NCI-H510A treated with DMSO at 0.1 percent for 48 hours (cell line): ENCODE data around the gene ZCCHC18.

Experiments
- DNase-seq: peaks from one replicate; lab custom pipeline; 2025; lab: John Stamatoyannopoulos, UW

ZCCHC18 gene

DNA sequence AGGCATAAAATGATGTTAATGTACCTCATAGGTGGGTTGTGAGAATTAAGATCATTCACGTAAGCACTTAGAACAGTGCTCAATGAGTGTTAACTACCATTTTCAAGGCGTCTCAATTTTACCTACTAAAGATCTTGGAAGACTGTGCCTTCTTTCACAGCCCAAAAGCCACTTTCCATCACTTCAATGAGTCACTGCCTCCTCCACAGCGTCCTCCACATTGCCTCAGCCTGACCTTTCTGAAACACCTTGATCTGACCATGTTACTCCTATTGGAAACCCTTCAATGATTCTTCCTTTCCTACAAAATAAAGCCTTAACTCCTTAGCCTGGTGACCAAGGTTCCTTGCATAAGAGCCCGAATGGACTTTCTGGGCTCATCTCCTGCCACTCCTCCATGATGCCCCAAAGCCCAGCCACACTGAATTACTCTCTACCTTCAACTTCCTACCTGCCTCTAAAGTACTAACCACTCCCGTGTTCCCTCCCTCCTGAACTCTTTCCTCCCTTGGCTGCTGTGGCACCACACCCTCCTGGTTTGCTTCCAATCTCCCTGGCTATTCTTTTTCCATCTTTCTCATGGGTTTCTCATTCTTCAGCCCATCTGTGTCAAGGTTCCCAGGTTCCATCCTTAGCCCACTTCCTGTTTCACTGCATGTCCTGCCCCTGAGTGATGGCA, 22.4 kb downstream of the ZCCHC18 start:
- DNase-seq = no peak

DNA sequence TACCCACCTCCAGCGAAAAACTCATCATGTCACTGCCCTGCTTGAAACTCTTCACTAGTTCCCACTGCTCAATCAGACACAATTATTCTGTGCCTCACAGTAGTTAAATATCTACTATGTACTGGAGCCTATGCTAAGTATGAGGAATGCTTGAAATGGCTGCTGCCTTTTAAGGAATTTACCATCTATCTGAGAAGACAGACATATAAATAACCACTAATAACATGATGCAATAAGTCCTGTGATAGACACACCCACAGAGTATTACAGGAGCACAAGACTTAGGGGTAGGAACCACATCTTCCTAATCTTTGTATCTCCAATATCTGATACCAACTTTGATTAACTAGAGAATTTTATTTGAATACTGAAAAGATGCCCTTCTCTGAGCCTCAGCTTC, 23.4 kb downstream of the ZCCHC18 start:
- DNase-seq = no peak

DNA sequence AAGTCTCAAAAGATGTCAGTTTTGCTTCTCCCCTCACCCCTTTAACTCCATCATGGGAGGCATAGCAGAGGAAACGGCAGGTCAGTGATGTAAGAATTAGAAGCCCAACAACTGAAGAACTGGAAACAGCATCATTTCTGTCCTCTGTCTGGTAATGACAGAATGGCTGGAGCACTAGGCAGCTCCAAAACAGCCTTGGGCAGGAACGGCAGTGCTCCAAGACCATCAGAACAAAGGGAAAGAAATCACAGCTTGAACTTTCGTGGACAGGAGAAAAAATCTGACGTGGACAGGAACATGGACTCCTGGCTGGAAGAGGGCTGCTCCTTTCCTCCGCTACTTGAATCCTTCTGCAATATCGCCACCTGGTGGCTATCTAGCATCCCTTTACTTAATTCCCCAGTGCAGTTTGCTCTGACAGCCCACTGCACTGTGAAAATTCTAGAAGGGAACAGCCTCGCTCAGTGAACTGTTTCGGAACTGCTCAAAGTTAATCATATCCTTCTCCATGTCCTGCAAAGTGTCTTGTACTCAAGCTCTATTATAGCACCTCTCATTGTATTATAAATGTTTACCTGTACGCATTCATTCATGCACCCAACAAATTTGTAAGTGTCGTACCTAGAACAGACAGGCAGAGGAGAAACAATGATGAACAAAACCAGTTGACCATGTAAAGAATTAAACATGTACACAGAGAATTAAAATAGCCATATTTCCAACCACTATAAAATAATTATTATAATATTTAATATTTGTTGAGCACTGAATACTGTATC, 24.1 kb downstream of the ZCCHC18 start:
- peak; percentile 52 for DNase-seq

DNA sequence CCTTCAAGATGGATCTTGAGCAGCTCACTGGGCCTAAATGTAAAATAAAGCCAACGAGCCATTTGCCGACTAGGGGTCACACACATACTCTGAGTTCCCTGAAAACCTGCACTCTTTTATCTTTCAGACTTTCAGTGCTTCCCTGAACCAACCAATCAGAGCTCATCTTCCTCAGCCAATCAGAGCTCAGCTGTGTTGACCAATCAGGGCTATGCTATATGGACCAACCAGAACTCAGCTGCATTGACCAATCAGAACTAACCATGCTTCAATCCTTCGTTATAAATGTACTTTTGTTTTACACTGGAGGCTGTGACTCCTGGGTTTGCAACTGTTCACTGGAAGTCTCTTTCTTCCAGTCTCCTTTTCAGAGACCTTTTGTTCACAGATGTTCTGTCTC, 25.2 kb downstream of the ZCCHC18 start:
- DNase-seq = no peak

DNA sequence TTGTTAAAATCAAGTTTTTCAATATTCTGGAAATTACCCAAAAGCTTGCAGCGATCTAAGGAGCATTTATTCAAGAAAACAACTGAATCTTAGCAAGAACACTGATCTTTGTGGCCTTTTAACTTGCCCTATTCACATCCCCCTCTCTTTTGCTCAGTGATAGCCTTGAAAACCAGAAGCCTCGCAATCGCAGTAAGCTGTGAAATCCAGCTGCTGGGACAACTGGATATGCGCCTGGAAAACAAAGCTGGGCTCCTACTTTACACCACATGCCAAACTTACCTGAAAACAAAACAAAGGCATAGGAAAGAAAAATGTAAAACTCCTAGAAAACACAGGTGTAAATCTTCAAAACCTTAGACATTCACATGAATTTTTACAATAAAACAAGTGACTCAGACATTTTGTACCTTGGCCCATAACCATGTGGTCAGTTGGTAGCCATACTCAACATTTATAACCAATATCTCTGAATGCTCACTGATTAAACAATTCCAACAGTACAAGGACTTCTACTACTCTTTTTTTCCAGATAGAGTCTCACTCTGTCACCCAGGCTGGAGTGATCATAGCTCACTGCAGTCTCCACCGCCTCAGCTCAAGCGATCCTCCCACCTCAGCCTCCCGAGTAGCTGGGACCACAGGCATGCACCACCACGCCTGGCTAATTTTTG, 28.9 kb downstream of the ZCCHC18 start:
- DNase-seq = no peak

DNA sequence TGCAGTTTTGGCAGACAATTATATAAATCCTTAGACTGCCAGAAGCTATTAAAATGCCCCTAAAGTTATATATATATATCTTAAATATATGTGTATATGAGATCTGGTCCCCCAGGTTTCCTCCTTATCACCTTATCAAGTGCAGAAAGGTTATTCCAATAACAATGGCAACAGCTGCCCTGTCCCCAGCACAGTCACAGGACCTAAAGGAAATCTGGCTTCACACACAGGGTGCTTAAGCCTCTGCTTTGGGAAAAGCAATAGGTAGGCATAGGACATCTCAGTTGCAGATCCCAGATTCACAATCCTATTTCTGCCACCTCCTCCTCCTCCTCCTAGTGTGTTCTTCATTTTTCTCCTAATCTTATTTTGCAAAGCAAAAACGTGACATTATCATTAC, 38.7 kb downstream of the ZCCHC18 start:
- DNase-seq = no peak

DNA sequence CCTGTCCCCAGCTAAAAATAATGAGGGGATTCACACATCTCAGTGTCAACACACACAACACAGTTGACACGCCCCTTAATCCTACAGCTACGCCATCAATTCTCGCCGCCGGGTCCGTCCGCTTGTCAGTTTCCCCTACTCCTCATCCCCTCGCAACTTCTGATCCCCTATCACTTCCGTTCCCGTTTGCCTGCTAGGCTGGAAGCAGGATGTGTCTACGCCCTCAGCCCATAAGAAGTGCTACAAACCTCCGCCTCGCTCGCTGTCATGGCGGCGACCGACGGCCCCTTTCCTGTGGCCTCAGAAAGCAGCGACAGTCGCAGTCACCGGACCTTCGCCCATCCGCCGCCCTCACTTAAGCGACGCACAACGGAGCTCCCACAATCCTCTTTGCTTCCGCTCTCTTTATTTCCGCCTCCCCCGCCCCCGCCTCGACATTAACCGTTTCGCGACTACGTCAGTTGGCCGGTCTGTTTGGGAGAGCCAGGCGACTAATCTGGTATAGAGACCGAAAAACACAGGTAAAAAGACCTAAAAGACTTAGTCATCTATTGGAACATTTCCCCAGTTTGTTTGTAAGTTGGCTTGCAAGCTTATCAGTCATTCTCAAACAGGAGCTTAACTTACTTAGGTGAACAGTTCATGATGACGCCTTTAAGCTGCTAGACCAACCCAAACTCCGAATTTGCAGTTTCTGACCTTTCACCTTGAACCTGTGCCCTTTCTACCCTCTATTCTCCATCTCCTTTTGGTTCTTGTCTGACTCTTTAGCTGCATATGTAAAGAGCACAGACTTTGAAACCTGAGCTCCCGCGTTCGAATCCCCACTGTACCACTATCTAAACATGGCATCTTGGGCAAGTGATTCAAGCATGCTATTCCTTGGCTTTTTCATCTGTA, 44.6 kb downstream of the ZCCHC18 start, which contains the start of gene SLC25A53:
Gene SLC25A53, minus strand, starts transcription at position 380 of the 900 bp plus-strand sequence. CDS start 51,752 bp downstream, outside the sequence.
- DNase-seq = peak; percentile 85
